Measurements from ENCODE around the gene ARHGAP42. TPM values are rescaled to one million over a fixed set of nuclear protein-coding genes. Genes with fewer than 3 reads are reported as not detected.
A peak's percentile ranks its signal among the peaks of the same experiment; 100 is the strongest.

ARHGAP42 gene
- total RNA-seq, 1 experiment from 2014 or later: 39.1 TPM

DNA sequence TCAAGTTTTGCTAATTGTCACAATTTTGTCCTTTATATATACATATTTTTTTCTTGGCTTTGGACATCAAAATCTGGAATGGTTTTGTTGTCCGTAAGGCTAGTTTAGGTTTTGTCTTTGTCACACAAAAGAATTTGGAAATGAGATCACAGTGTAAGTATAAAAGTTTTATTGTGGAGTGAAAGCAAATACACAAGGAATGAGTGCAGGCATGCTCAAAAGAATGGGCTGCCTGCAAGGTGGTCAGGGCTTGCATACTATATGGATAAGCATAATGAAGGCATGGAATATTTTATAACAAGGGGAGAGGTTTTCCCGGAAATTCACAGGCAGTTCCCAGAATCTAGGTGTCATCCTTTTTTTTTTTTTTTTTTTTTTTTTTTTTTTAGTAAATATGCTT, 150.2 kb downstream of the ARHGAP42 start:
- Histone ChIP-seq H3K27me3 (ENCODE audit: insufficient read depth, low read length) (no peaks in the 10 kb centered on the region), H3K4me1 (ENCODE audit: insufficient read depth, low read length) (peaks cover 4% of the 10 kb centered on the region; the same call in 1 of the 2 replicates), H2BK15ac (ENCODE audit: low read depth, low read length) (no peak overlapping the region), H2BK20ac (ENCODE audit: low read depth, low read length, poor library complexity, severe bottlenecking) (no peak overlapping the region), H3T11ph (ENCODE audit: low read length) (no peak overlapping the region), H3K23ac (ENCODE audit: insufficient read length, low read depth, low read length) (no peak overlapping the region), H3K14ac (ENCODE audit: insufficient read depth, low read length) (no peak overlapping the region), H3K9ac (ENCODE audit: extremely low read depth, insufficient read length, low read length) (no peak overlapping the region), H4K8ac (replicated peaks; ENCODE audit: insufficient read length, low read depth, low read length) (no peak overlapping the region), H2BK5ac (ENCODE audit: insufficient read length, low read length) (no peak overlapping the region), H4K91ac (ENCODE audit: insufficient read length, low read depth, low read length) (no peak overlapping the region), H4K5ac (ENCODE audit: insufficient read length, low read depth, low read length) (no peak overlapping the region), H2BK12ac (ENCODE audit: insufficient read length, low read depth, low read length) (no peak overlapping the region), H4K20me1 (ENCODE audit: control insufficient read depth, insufficient read depth, insufficient read length) (no peaks in the 10 kb centered on the region), H3K4ac (ENCODE audit: low read depth, low read length) (no peak overlapping the region), H3K79me2 (ENCODE audit: insufficient read depth, low read length) (no peaks in the 10 kb centered on the region), H3K79me1 (ENCODE audit: insufficient read depth, low read depth, low read length, poor library complexity, severe bottlenecking) (no peaks in the 10 kb centered on the region), H3K27ac (ENCODE audit: insufficient read length, low read depth, low read length) (no peak overlapping the region), H3K56ac (ENCODE audit: insufficient read length, low read depth, low read length) (no peak overlapping the region), H2AK5ac (ENCODE audit: insufficient read length, low read length) (no peak overlapping the region), H3K9me3 (ENCODE audit: control insufficient read depth, low read depth, low read length) (no peaks in the 10 kb centered on the region), H2BK120ac (ENCODE audit: low read depth, low read length, poor library complexity, severe bottlenecking) (no peak overlapping the region), H3K23me2 (ENCODE audit: insufficient read length, low read depth, low read length, poor library complexity, severe bottlenecking) (no peaks in the 10 kb centered on the region), H3K18ac (ENCODE audit: insufficient read length, low read depth, low read length) (no peak overlapping the region), H2AFZ (ENCODE audit: low read length) (no peak overlapping the region), H3K4me2 (ENCODE audit: insufficient read depth, insufficient read length, low read length) (no peak overlapping the region)
- WGBS (ENCODE audit: extremely low coverage, insufficient read length, low lambda C conversion rate): no CpG with 5 or more reads among the region's 2 CpGs
- no peak for DNase-seq
- Mint-ChIP-seq H3K27me3 (ENCODE audit: low read depth) (no peaks in the 10 kb centered on the region), H3K27ac (peak overlapping the region; percentile 7 to 77 (median 26); a peak in 4 of 7 replicates), H3K36me3 (ENCODE audit: insufficient read depth in 1 of 3, low read depth in 3 of 3) (peaks cover 3 to 6% (median 5%) of the 10 kb centered on the region in 3 experiments; a peak in 3 of 7 replicates), H3K4me3 (no peak overlapping the region), H3K9me3 (no peaks in the 10 kb centered on the region; a peak in 1 of 5 replicates), H3K4me1 (peaks cover 29 to 31% of the 10 kb centered on the region in 2 experiments)
- TF ChIP-seq, protein P1, sequence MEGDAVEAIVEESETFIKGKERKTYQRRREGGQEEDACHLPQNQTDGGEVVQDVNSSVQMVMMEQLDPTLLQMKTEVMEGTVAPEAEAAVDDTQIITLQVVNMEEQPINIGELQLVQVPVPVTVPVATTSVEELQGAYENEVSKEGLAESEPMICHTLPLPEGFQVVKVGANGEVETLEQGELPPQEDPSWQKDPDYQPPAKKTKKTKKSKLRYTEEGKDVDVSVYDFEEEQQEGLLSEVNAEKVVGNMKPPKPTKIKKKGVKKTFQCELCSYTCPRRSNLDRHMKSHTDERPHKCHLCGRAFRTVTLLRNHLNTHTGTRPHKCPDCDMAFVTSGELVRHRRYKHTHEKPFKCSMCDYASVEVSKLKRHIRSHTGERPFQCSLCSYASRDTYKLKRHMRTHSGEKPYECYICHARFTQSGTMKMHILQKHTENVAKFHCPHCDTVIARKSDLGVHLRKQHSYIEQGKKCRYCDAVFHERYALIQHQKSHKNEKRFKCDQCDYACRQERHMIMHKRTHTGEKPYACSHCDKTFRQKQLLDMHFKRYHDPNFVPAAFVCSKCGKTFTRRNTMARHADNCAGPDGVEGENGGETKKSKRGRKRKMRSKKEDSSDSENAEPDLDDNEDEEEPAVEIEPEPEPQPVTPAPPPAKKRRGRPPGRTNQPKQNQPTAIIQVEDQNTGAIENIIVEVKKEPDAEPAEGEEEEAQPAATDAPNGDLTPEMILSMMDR (conservative IDR thresholded peaks at IDR 0.05): no peak

All from H9 (cell line).